ENCODE data around the gene PNLDC1.

DNA sequence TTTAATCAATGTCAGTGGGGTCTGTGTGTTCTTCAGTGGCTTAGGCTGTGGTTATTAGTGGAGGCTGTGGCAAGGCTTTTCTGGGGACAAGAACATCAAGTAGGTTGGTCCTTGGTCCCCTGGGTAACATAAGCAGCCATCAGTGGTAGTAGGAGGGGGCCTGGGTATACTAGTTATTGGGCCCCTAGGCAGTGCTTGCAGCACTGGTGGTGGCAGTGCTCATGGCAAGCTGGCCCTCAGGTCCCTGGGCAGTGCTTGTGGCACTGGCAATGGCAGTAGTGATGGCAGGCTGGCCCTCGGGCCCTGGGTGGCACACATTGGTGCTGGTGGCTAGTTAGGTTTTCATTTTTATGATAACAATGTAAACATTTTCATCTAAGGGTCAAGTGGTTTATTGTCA, 58.2 kb downstream of the PNLDC1 start:
- TF ChIP-seq, protein P1, sequence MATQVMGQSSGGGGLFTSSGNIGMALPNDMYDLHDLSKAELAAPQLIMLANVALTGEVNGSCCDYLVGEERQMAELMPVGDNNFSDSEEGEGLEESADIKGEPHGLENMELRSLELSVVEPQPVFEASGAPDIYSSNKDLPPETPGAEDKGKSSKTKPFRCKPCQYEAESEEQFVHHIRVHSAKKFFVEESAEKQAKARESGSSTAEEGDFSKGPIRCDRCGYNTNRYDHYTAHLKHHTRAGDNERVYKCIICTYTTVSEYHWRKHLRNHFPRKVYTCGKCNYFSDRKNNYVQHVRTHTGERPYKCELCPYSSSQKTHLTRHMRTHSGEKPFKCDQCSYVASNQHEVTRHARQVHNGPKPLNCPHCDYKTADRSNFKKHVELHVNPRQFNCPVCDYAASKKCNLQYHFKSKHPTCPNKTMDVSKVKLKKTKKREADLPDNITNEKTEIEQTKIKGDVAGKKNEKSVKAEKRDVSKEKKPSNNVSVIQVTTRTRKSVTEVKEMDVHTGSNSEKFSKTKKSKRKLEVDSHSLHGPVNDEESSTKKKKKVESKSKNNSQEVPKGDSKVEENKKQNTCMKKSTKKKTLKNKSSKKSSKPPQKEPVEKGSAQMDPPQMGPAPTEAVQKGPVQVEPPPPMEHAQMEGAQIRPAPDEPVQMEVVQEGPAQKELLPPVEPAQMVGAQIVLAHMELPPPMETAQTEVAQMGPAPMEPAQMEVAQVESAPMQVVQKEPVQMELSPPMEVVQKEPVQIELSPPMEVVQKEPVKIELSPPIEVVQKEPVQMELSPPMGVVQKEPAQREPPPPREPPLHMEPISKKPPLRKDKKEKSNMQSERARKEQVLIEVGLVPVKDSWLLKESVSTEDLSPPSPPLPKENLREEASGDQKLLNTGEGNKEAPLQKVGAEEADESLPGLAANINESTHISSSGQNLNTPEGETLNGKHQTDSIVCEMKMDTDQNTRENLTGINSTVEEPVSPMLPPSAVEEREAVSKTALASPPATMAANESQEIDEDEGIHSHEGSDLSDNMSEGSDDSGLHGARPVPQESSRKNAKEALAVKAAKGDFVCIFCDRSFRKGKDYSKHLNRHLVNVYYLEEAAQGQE (IDR thresholded peaks at IDR 0.05; ENCODE audit: low read depth), result no peak
- TF ChIP-seq NFIC (IDR thresholded peaks at IDR 0.05) (no peak), RAD21 (IDR thresholded peaks at IDR 0.05; ENCODE audit: low read depth) (no peak), TCF12 (IDR thresholded peaks at IDR 0.05; ENCODE audit: low read depth) (no peak), EP300 (IDR thresholded peaks at IDR 0.05; ENCODE audit: borderline replicate concordance) (no peak), EGR1 (IDR thresholded peaks at IDR 0.05) (no peak), CEBPB (IDR thresholded peaks at IDR 0.05) (no peak), CREB1 (IDR thresholded peaks at IDR 0.05; ENCODE audit: low read depth) (no peak), ZBTB7A (IDR thresholded peaks at IDR 0.05; ENCODE audit: low read depth) (no peak)
- TF ChIP-seq, protein P2, sequence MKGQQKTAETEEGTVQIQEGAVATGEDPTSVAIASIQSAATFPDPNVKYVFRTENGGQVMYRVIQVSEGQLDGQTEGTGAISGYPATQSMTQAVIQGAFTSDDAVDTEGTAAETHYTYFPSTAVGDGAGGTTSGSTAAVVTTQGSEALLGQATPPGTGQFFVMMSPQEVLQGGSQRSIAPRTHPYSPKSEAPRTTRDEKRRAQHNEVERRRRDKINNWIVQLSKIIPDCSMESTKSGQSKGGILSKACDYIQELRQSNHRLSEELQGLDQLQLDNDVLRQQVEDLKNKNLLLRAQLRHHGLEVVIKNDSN (IDR thresholded peaks at IDR 0.05), result no peak
- TF ChIP-seq, protein P3, sequence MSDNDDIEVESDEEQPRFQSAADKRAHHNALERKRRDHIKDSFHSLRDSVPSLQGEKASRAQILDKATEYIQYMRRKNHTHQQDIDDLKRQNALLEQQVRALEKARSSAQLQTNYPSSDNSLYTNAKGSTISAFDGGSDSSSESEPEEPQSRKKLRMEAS (IDR thresholded peaks at IDR 0.05), result no peak
